Progenitor cell of endocrine pancreas (in vitro differentiated cells): ENCODE measurements around the gene KIF1B. TPM values are rescaled to one million over a fixed set of nuclear protein-coding genes. Genes with fewer than 3 reads are reported as not detected.

Source experiments
- DNase-seq: peaks from one replicate; pipeline ENCODE4 v3.0.0; 2021; ENCODE audit warnings: low spot score; ENCODE audit not compliant: unreplicated experiment
- H3K27ac Mint-ChIP-seq: 2 replicates; pipeline ENCODE4 v1.8.0; 2021; ENCODE audit warnings: mild to moderate bottlenecking, moderate library complexity, mixed read lengths
- H3K27me3 Mint-ChIP-seq: 2 replicates; pipeline ENCODE4 v1.8.0; 2021; ENCODE audit warnings: mixed read lengths
- H3K36me3 Mint-ChIP-seq: 2 replicates; pipeline ENCODE4 v1.8.0; 2022; ENCODE audit warnings: mixed read lengths; ENCODE audit not compliant: insufficient read depth
- H3K4me1 Mint-ChIP-seq: 2 replicates; pipeline ENCODE4 v1.8.0; 2021; ENCODE audit warnings: low read depth, mixed read lengths
- H3K4me3 Mint-ChIP-seq: 2 replicates; pipeline ENCODE4 v1.8.0; 2021; ENCODE audit warnings: low read depth, mild to moderate bottlenecking, moderate library complexity, mixed read lengths
- H3K9me3 Mint-ChIP-seq: 2 replicates; pipeline ENCODE4 v1.8.0; 2021; ENCODE audit warnings: low read depth, mixed read lengths
- CTCF ChIP-seq: fragments of 200-600 bp; sonication (generic); IDR thresholded peaks from one replicate; pipeline ENCODE4 v1.5.0; 2021; ENCODE audit warnings: antibody characterized with exemption, mild to moderate bottlenecking; ENCODE audit not compliant: unreplicated experiment
- total RNA-seq: library from RNA; stranded (reverse); gene quantifications from 2 replicates; pipeline ENCODE4 v1.2.1, GENCODE V29; 2021

KIF1B gene
- total RNA-seq, 1 donor from 2014 or later, result 78.7 TPM

GRCh38 chr1:10171105-10171767 is 39.1 kb upstream of the KIF1B start:
- Mint-ChIP-seq H3K27ac (no peak overlapping the region), H3K36me3 (peaks cover 44% of the 10 kb centered on the region), H3K4me1 (peaks cover 5% of the 10 kb centered on the region)

GRCh38 chr1:10171995-10172669 is 38.2 kb upstream of the KIF1B start:
- peak overlapping the region; percentile 14 for H3K27ac Mint-ChIP-seq
- TF ChIP-seq CTCF, result no peak
- DNase-seq, result no peak
- peaks cover 6% of the 10 kb centered on the region for H3K9me3 Mint-ChIP-seq
- H3K27me3 Mint-ChIP-seq, result no peaks in the 10 kb centered on the region
- H3K4me1 Mint-ChIP-seq, result peaks cover 5% of the 10 kb centered on the region
- H3K4me3 Mint-ChIP-seq, result no peak overlapping the region
- peaks cover 47% of the 10 kb centered on the region for H3K36me3 Mint-ChIP-seq

More at GRCh38 chr1:10171105-10171767, 39.1 kb upstream of the KIF1B start:
- Mint-ChIP-seq H3K9me3 (peaks cover 6% of the 10 kb centered on the region), H3K27me3 (no peaks in the 10 kb centered on the region), H3K4me3 (no peak overlapping the region)
- DNase-seq, result no peak
- no peak for TF ChIP-seq CTCF

DNA sequence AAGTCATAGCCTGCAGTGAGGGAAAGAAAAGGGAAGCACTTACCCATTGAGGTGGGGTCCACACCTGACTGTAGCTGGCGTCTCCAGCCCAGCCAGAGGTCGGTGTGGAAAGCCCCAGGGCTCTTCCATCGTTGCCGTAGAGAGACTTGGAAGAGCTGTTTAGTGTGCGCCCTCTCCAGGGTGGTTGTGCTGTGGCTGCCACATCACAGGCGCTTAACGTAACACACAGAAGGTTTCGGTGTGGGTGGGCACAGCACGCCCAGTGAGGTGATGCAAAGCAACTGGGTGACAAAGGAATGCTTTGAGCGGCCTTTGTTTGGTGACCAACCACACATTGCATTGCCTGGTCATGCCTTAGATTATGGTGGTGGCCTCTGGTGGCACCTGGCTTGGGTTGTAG is 36.8 kb upstream of the KIF1B start:
- H3K36me3 Mint-ChIP-seq, result peaks cover 42% of the 10 kb centered on the region
- H3K27ac Mint-ChIP-seq, result peak overlapping the region; percentile 37
- TF ChIP-seq CTCF, result no peak
- peaks cover 5% of the 10 kb centered on the region for H3K4me1 Mint-ChIP-seq
- H3K9me3 Mint-ChIP-seq, result peaks cover 6% of the 10 kb centered on the region
- H3K4me3 Mint-ChIP-seq, result no peak overlapping the region
- no peak for DNase-seq
- no peaks in the 10 kb centered on the region for H3K27me3 Mint-ChIP-seq

- no peak overlapping the region for H3K4me3 Mint-ChIP-seq
- peaks cover 40% of the 10 kb centered on the region for H3K36me3 Mint-ChIP-seq
- H3K27ac Mint-ChIP-seq, result no peak overlapping the region
- H3K27me3 Mint-ChIP-seq, result no peaks in the 10 kb centered on the region
- H3K4me1 Mint-ChIP-seq, result no peaks in the 10 kb centered on the region
- TF ChIP-seq CTCF, result no peak
- H3K9me3 Mint-ChIP-seq, result peaks cover 6% of the 10 kb centered on the region
- no peak for DNase-seq
These were observed 32.5 kb upstream of the KIF1B start for GRCh38 chr1:10177876-10178275.

DNA sequence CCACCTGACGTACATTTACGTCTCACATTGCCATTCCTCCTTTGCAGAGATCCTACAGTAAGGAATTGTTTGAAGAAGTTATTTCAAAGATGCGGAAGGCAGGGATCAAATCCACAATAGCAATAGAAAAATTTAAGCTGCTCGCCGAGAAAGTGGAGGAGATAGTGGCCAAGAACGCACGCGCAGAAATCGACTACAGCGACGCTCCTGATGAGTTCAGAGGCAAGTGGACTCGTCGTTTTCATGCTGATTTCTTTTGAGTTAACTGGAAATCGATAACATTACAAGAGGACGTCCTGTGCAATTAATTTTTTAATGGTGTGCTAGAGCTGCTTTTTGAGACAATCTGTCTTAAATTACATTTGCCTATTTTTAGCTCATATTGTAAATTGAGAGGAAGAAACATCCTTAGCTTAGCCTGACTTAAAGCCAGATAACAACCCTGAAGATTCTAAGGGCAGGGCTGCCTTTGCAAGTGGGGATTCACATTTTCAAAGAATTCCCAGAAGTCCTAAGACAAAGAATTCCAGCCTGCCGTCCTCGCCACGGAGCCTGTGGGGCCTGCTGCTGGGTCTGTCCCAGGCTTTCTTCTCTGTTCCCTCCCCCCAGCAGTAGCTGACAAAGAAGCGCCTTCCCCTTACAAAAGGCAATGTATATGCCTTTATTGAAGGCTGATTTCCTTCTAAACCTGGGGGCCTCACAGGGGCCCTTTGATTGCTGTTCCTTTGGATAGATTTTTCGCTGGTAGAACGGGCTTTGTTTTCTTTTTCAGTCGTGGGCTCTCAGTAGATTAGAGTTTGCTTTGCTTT is 31.6 kb upstream of the KIF1B start:
- Mint-ChIP-seq H3K27me3 (no peaks in the 10 kb centered on the region), H3K4me1 (no peaks in the 10 kb centered on the region), H3K27ac (no peak overlapping the region), H3K9me3 (peaks cover 6% of the 10 kb centered on the region), H3K36me3 (peaks cover 37% of the 10 kb centered on the region), H3K4me3 (no peak overlapping the region)
- DNase-seq, result no peak
- TF ChIP-seq CTCF, result no peak
